A673 (cell line): Measurements from ENCODE around the gene EP300. TPM values are rescaled to one million over a fixed set of nuclear protein-coding genes. Genes with fewer than 3 reads are reported as not detected.

Source experiments
- BruUV-seq: library from RNA; stranded (reverse); fragments of 400-500 nt; replicated peaks from 2 replicates; lab custom pipeline; 2021; lab: Mats Ljungman, UMichigan
- CTCF ChIA-PET: fragments of 300-600 bp; sonication (Branson Sonifier 250); formaldehyde crosslinking; loops from one replicate; lab custom pipeline; 2022; ENCODE audit warnings: antibody characterized with exemption; lab: Charles Lee
- POLR2A ChIA-PET: fragments of 300-600 bp; sonication (Branson Sonifier 250); formaldehyde crosslinking; loops from one replicate; lab custom pipeline; 2022; ENCODE audit warnings: antibody characterized with exemption; ENCODE audit not compliant: low non-redundant PET; lab: Charles Lee
- DNase-seq: peaks from one replicate; pipeline ENCODE4 v3.0.0-alpha.2; 2015; ENCODE audit warnings: low spot score
- H3K27ac ChIP-seq: fragments of 200-600 bp; sonication (generic); 2 replicates; pipeline ENCODE4 v1.5.1; 2016; ENCODE audit warnings: mixed run types, low read depth, mild to moderate bottlenecking, mixed read lengths, antibody characterized with exemption, low read length; ENCODE audit not compliant: poor library complexity, severe bottlenecking
- H3K27me3 ChIP-seq: fragments of 200-600 bp; sonication (generic); replicated peaks from 2 replicates; pipeline ENCODE4 v1.6.1; 2017; ENCODE audit warnings: mixed run types, low read depth, mild to moderate bottlenecking, mixed read lengths, antibody characterized with exemption, low read length; ENCODE audit not compliant: insufficient read depth, poor library complexity
- H3K36me3 ChIP-seq: fragments of 200-600 bp; sonication (generic); 2 replicates; pipeline ENCODE4 v1.6.1; 2016; ENCODE audit warnings: mixed run types, mild to moderate bottlenecking, mixed read lengths, antibody characterized with exemption, low read length; ENCODE audit not compliant: insufficient read depth, poor library complexity, severe bottlenecking
- H3K4me1 ChIP-seq: fragments of 200-600 bp; sonication (generic); 2 replicates; pipeline ENCODE4 v1.6.1; 2017; ENCODE audit warnings: mixed run types, mild to moderate bottlenecking, mixed read lengths, antibody characterized with exemption, low read length; ENCODE audit not compliant: insufficient read depth, poor library complexity, severe bottlenecking
- H3K4me3 ChIP-seq: fragments of 200-600 bp; sonication (generic); 2 replicates; pipeline ENCODE4 v1.5.1; 2016; ENCODE audit warnings: low read depth, mixed run types, mild to moderate bottlenecking, mixed read lengths, low read length; ENCODE audit not compliant: poor library complexity, severe bottlenecking
- H3K9me3 ChIP-seq: fragments of 200-600 bp; sonication (generic); 2 replicates; pipeline ENCODE4 v1.6.1; 2016; ENCODE audit warnings: mixed run types, low read depth, mild to moderate bottlenecking, mixed read lengths, antibody characterized with exemption, low read length; ENCODE audit not compliant: poor library complexity, severe bottlenecking
- EZH2 ChIP-seq: fragments of 200-600 bp; sonication (generic); IDR thresholded peaks from 2 replicates; pipeline ENCODE4 v1.6.1; 2017; ENCODE audit warnings: borderline replicate concordance, low read depth, mild to moderate bottlenecking, mixed read lengths, antibody characterized with exemption, low read length; ENCODE audit not compliant: poor library complexity, severe bottlenecking
- intact Hi-C: fragments of 100-400 bp; cut with micrococcal nuclease; formaldehyde crosslinking; loops from one replicate; pipeline ENCODE4 v1.10.0; 2022; ENCODE audit not compliant: unreplicated experiment
- total RNA-seq: library from RNA; stranded (reverse); gene quantifications from 2 replicates; pipeline ENCODE4 v1.2.3, GENCODE V29; 2021
- TF ChIP-seq, protein P1 (sequence below): fragments of 300-800, 200-600 bp; sonication (generic); conservative IDR thresholded peaks from 2 replicates; pipeline ENCODE4 v1.5.1; 2017; ENCODE audit warnings: low read depth, mild to moderate bottlenecking, antibody characterized with exemption, low read length, moderate library complexity, mixed read lengths

The EP300 gene
- total RNA-seq, 1 experiment from 2014 or later: 85.6 TPM

DNA sequence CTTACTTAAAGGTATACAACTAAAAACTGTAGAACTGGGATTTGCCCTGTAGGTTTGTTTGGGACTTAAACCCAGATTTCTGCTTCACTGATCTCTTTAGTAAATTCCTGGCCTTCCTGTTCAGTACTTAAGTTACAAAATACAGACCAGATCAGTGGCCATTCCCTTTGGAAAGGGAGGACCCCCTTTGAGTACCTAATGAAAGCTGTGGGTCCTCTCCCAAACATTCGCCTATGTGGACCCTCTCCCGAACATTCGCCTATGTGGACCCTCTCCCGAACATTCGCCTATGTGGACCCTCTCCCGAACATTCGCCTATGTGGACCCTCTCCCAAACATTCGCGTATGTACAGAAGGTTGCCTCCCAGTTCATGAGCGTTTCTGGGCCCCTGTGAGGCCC lies 123.0 kb downstream of the EP300 start:
- Histone ChIP-seq H3K27me3 (no peaks in the 10 kb centered on the region), H3K9me3 (peaks cover 12% of the 10 kb centered on the region), H3K4me1 (peaks cover 22% of the 10 kb centered on the region), H3K4me3 (no peak overlapping the region), H3K36me3 (peaks cover 45% of the 10 kb centered on the region), H3K27ac (peak overlapping the region; percentile 99)
- intact Hi-C loops: no loop called here
- TF ChIP-seq, protein P1, sequence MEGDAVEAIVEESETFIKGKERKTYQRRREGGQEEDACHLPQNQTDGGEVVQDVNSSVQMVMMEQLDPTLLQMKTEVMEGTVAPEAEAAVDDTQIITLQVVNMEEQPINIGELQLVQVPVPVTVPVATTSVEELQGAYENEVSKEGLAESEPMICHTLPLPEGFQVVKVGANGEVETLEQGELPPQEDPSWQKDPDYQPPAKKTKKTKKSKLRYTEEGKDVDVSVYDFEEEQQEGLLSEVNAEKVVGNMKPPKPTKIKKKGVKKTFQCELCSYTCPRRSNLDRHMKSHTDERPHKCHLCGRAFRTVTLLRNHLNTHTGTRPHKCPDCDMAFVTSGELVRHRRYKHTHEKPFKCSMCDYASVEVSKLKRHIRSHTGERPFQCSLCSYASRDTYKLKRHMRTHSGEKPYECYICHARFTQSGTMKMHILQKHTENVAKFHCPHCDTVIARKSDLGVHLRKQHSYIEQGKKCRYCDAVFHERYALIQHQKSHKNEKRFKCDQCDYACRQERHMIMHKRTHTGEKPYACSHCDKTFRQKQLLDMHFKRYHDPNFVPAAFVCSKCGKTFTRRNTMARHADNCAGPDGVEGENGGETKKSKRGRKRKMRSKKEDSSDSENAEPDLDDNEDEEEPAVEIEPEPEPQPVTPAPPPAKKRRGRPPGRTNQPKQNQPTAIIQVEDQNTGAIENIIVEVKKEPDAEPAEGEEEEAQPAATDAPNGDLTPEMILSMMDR: no peak
- no peak for TF ChIP-seq EZH2
- no TSS peak for BruUV-seq
- POLR2A ChIA-PET: no interaction called here
- DNase-seq: no peak
- CTCF ChIA-PET: interaction anchor here (0.5 kb wide), 1 partner anchor 263 kb away, joined by 6 read pairs; no protein-coding TSS in a partner anchor

DNA sequence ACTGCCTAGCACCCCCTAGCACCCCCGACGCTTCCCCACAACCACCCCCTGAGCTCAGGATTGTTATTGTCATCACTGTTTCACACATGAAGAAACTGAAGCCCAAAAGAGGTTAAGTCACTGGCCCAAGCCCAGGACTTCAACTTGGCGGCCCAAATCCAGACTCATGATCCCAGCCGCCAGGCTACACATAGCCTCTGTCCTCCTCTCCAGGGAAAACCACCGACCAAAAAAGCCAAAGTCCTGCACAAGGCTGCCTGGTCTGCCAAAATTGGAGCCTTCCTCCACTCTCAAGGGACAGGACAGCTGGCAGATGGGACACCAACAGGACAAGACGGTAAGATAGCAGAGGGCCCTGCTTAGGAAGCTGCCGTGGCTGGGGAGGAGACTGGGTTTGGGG lies 123.5 kb downstream of the EP300 start:
- DNase-seq: no peak
- intact Hi-C loops: no loop called here
- H3K27ac ChIP-seq: peak overlapping the region; percentile 99
- peaks cover 22% of the 10 kb centered on the region for H3K4me1 ChIP-seq
- TF ChIP-seq, protein P1: no peak
- no peak for TF ChIP-seq EZH2
- H3K9me3 ChIP-seq: peaks cover 12% of the 10 kb centered on the region
- BruUV-seq: no TSS peak
- H3K36me3 ChIP-seq: peaks cover 44% of the 10 kb centered on the region
- peak overlapping the region; percentile 33 for H3K4me3 ChIP-seq
- ChIA-PET POLR2A (interaction anchor here (0.6 kb wide), 1 partner anchor 86 kb away, joined by 3 read pairs; no protein-coding TSS in a partner anchor), CTCF (no interaction called here)
- H3K27me3 ChIP-seq: no peaks in the 10 kb centered on the region

DNA sequence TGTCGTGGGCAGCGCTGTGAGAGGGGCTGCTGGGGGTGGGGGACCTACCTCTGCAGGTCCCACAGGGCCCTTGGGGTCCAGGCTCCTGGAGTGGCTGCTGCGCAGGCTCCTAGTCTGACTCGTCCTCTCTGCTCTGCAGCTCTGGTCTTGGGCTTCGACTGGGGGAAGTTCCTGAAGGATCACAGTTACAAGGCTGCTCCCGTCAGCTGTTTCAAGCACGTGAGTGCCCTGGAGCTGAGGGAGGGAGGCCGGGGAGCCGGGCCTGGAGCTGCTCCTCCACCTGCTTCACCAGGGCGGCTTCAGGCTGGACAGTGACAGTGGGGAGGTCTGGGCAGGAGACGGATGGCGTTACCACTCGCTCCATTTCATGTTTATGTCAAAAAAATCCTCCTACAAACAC lies 124.6 kb downstream of the EP300 start:
- DNase-seq: no peak
- TF ChIP-seq, protein P1: no peak
- TF ChIP-seq EZH2: no peak
- ChIA-PET POLR2A (interaction anchor here (0.6 to 0.7 kb wide), 2 partner anchors 1550 to 1553 kb away, joined by 3 read pairs; no protein-coding TSS in a partner anchor), CTCF (no interaction called here)
- intact Hi-C loops: no loop called here
- no TSS peak for BruUV-seq
- Histone ChIP-seq H3K9me3 (peaks cover 12% of the 10 kb centered on the region), H3K4me3 (peak overlapping the region; percentile 33), H3K36me3 (peaks cover 46% of the 10 kb centered on the region), H3K27me3 (no peaks in the 10 kb centered on the region), H3K4me1 (peaks cover 22% of the 10 kb centered on the region), H3K27ac (peak overlapping the region; percentile 99)
